H54 (cell line): ENCODE data around the gene HNRNPK.
"Not testable (repeated sequence)": the region's sequence is repeated elsewhere in the genome, so short reads cannot be mapped to it uniquely, and the experiment has no call there.

Source experiments
- DNase-seq: peaks from one replicate; pipeline ENCODE4 v3.0.0; 2011; ENCODE audit warnings: low spot score, mixed read lengths; ENCODE audit not compliant: insufficient read length
- FAIRE-seq: peaks from 3 replicates; lab custom pipeline; 2011; peaks lifted over from hg19 to GRCh38; lab: Jason Lieb, UNC
- POLR2A ChIP-seq: IDR thresholded peaks from 2 replicates; pipeline ENCODE4 v1.6.1; 2011; ENCODE audit warnings: low read depth, mild to moderate bottlenecking, low read length

HNRNPK gene

DNA sequence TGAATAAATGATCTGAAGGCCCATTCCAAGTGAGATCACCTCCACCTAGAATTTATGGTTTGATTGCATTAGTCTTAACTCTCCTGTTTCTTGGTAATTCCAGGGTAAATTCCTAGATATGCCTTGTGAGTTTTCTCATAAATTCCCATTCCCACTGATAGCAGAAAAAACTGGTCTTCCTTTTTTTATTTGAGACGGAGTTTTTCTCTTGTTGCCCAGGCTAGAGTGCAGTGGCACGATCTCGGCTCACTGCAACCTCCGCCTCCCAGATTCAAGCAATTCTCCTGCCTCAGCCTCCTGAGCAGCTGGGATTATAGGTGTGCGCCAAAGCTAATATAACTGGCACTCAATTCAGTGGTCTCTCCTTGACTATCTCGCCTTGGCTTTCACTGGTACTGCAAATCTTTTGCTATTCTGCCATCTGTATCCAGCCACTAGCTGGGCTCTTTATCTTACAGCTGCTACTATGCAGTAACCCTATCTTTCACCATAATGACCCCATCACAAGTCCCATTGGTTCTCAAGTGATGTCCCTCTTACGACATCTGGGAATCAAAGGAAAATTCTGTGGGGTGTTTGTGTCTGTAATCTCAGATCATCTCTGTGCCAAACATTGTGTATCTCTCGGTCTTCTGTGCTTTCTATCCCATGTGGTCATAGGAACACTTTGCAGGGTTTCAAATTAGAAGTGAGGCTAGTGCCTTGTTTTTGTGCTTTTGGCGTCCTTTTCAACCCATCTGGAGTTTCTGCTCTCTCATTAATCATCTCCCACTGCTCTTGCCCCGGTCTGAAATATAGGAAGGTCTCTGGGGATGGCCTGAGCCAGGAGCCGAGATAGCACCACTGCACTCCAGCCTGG lies 14.4 kb downstream of the HNRNPK start:
- no peak for DNase-seq
- no peak for TF ChIP-seq POLR2A
- FAIRE-seq: no peak

DNA sequence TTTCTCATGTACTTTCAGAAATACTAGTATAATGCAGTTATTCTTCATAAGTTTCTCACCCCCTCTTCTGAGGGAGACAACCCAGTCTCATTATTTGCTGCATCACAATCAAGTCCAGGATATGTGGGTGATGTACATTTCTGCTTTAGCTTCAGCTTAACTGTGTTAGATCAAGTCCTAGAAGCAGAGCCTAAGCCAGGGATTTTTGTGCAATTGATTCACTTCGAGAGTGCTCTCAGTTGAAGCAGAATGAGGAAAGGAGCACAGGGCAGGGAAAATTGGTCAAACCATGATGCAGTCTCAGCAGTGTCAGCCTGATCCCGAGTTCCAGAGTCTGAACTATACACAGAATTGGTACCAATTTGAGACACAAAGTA lies 15.1 kb downstream of the HNRNPK start:
- DNase-seq (no peak), FAIRE-seq (peak; percentile 41)
- TF ChIP-seq POLR2A: no peak

DNA sequence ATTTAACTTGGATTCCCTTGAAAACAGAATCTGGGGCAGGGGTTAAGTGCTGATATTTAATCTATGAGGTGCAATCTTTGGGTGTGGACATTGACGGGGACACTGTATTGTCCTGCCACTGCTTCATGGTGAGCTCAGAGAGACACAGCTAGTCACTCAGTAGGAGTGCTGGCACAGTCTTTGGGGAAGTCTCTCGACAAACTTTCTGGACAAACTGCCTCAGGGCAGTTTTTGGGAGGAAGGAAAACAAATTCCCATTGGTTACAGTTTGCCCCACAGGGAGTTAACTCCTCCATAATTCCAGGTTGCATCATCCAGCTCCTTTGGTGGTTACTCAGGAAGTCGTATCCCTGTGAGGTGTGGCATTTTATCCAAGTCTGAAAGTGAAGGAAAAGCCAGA lies 17.9 kb downstream of the HNRNPK start:
- FAIRE-seq: peak; percentile 38
- TF ChIP-seq POLR2A: no peak
- DNase-seq: peak; percentile 42

DNA sequence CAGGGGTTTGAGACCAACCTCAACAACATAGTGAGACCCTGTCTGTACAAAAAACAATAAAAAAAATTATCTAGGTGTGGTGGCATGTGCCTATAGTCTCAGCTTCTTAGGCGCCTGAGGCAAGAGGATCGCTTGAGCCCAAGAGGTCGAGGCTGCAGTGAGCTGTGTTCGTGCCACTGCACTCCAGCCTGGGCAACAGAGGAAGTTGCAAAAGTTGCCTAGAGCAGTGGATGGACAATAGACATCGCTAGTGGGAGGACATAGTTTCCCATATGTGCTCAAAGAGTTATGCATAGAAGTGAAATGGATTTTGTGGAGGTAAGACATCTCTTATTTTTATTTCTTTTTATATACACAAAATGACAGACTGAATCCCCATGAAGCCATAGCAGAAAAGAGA lies 19.0 kb downstream of the HNRNPK start:
- FAIRE-seq (no peak), DNase-seq (no peak)
- TF ChIP-seq POLR2A: no peak

DNA sequence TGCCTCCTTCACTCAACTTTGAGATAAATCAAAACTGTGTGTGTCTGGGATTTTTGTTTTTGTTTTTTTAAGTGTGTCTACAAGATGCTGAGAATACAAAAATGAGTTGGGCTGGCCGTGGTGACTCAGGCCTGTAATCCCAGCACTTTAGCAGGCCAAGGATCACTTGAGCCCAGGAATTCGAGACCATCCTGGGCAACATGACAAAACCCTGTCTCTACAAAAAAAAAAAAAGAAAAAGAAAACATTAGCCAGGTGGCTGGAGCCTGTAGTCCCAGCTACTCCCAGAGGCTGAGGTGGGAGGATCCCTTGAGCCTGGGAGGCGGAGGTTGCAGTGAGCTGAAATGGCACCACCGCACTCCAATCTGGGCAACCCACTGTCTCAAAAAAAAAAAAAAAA lies 21.0 kb downstream of the HNRNPK start:
- no peak for DNase-seq
- TF ChIP-seq POLR2A: no peak
- peak; percentile 72 for FAIRE-seq

DNA sequence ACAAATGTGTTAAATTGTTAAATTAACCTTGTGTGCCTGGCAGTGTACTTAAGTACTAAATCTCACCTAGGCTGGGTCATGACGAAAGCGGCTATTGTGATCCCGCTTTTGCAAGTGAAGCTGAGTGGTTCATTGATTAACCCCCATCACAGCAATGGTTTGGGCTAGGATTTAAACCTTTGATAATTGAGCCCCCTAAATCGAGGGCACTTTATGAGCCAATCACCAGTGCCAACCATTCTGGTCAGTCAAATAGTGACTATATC lies 22.8 kb downstream of the HNRNPK start:
- no peak for DNase-seq

DNA sequence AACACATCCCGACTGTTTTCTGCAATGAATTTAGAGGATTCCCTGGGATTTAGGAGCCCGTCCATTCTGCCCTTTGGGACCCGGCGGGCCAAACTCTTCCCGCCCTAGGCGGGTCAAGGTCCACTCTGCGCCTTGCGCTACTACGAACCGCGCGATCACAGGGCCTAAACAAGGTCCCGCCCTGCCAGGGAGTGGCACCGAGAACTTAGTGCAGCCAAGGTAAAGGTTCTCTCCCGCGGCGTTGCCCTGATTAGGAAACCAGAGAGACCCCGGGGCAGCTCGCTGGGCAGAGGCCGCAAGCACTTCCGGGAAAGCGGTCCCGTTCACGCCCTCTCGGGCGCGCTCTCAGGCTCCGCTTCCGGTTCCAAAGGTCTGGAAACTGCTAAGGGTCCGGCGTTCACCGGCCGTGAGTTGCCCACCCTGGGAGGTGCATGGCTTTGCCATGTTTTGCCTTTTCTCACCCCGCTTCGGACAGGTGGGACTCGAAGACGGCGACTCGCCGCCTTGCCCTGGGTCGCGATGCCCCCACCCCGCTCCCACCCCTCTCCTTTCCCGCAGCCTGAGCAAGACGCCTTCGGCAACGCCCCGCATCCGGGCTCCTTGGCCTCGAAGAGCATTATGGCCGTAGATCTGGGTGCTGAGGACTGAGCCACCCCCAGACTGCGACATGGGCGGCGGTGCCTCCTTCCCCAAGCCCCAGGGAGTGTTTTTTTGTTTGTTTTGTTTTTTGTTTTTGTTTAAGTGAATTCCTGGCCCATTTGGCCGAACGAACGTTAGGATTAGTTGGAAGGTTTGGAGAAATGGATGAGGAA lies 23.4 kb downstream of the HNRNPK start:
- TF ChIP-seq POLR2A: peak; percentile 29
- FAIRE-seq: no peak
- no peak for DNase-seq

More for the DNA sequence above, 22.8 kb downstream of the HNRNPK start:
- TF ChIP-seq POLR2A: no peak
- FAIRE-seq: no peak

DNA sequence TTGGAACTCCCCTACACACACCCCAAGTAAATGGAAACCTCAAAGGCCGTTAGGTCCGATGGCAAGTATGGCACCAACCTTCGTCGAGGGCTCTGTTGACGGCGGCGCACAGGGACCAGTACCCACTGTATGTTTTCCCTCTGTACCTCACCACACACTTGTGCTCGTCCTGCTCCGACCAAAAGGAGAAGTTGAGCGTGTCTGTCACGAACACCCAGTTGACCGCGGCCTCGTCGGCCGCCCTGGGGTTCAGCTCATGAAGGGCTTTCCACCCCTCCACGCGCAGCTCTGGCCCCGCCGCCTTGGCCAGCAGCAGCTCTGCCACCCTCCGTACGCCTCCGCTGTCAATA lies 24.0 kb downstream of the HNRNPK start:
- no peak for FAIRE-seq
- TF ChIP-seq POLR2A: no peak

DNA sequence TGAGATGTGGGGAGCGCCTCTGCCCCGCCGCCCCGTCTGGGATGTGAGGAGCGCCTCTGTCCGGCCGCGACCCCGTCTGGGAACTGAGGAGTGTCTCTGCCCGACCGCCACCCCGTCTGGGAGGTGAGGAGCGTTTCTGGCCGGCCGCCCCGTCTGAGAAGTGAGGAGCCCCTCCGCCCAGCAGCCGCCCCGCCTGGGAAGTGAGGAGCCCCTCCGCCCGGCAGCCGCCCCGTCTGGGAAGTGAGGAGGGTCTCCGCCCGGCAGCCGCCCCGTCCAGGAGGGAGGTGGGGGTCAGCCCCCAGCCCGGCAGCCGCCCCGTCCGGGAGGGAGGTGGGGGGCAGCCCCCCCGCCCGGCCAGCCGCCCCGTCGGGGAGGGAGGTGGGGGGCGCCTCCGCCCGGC lies 31.9 kb downstream of the HNRNPK start:
- DNase-seq, FAIRE-seq: not testable (repeated sequence)

More for the DNA sequence above, 24.0 kb downstream of the HNRNPK start:
- no peak for DNase-seq

DNA sequence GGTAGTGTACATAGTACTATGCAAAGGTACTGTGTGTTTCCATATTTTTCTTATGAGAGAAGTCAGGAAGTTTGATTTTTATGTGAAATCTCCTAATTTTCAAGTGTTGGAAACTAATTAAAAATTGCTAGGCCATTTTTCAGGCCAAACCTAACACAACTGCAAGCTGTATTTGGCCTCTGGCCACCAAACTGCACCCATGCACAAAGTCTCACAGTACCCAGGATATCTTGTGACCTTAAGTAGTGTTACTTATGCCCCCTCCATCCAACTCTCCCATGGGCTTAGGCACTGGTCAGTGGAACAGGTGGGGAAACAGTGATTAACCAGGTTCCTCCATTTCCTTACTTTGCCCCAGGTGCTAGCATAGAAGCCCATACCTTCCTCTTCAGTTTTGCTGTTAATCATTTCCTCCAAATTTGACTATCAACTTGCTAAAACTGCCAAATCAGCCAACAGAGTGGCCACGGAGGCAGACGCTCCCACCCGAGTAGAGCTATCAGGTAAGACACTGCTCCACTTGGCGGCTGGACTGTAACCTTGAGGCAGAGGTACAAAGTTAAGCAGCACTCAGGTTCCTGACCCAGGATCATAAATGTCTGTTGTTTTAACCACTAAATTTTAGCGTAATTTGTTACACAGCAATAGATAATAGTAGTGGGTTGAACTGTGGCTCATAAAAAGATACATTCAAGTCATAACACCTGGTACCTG lies 39.3 kb downstream of the HNRNPK start:
- DNase-seq (no peak), FAIRE-seq (no peak)
- no peak for TF ChIP-seq POLR2A

DNA sequence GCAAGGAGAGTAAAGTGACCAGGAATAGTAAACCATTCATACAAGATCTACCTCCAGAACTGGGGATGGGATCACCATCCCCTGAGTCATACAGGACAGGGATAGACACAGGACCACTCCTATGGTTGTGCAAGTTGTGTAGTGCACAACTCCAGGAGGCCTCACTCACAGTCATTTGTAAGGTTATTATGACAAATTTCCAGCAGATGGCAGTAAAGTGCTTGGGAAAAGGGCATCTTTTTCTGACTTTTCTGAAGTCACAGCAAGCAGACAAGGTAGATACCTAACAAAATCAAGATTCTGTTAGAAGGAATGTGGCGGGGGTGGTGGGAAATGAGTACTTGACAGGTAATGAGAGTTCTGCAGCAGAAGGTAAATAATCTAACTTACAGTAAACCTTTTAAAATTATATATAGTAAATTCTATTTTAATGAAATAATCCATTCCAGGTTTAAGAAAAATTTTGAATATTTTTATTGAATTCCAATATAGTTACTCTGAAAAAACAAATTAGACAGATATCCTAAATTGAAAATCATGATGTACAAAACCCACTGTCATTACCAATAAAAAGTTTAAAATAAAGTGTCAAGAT lies 42.1 kb downstream of the HNRNPK start:
- FAIRE-seq: peak; percentile 84
- DNase-seq: peak; percentile 50
- no peak for TF ChIP-seq POLR2A

DNA sequence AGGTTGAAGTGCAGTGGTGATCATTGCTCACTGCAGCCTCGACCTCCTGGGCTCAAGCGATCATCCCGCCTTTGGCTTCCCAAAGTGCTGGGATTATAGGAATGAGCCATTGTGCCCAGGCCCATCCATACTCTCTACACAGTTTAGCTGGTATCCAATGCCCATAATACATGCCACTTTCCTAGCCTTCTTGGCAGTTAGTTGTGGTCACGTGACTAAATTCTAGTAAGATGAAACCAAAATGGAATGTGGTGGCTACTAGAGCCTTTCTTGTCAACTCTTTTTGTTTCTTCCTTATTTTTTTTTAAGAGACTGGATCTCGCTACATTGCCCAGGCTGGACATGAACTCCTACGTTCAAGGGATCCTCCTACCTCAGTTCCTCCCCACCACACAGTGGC lies 43.5 kb downstream of the HNRNPK start:
- DNase-seq (no peak), FAIRE-seq (no peak)
- no peak for TF ChIP-seq POLR2A

DNA sequence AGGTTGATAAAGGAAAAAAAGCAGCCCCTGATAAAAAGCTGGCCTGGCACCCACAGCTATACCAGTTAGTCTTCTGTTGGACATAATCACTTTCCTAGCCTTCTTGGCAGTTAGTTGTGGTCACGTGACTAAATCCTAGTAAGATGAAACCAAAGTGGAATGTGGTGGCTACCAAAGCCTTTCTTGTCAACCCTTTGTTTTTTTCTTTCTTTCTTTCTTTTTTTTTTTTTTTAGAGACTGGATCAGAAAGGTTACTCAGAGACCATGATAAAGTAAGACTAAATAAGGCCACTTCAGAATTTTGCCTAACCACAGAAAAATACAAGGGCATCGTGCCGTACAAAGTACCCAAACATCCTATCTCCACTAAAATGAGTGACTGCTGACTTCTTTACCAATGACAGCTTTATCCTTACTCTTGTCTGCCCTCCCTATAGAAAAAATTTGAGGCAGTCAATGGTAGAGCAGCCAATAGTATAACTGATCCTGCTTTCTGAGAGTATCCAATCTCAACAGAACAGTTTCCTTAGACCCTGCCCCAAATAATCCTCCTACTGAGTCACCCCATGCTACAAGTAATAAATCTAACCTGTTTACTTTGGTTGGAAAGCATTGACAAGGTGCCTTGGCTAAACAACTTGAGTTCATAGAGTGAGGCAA lies 44.6 kb downstream of the HNRNPK start:
- TF ChIP-seq POLR2A: no peak
- DNase-seq (no peak), FAIRE-seq (peak; percentile 92)

DNA sequence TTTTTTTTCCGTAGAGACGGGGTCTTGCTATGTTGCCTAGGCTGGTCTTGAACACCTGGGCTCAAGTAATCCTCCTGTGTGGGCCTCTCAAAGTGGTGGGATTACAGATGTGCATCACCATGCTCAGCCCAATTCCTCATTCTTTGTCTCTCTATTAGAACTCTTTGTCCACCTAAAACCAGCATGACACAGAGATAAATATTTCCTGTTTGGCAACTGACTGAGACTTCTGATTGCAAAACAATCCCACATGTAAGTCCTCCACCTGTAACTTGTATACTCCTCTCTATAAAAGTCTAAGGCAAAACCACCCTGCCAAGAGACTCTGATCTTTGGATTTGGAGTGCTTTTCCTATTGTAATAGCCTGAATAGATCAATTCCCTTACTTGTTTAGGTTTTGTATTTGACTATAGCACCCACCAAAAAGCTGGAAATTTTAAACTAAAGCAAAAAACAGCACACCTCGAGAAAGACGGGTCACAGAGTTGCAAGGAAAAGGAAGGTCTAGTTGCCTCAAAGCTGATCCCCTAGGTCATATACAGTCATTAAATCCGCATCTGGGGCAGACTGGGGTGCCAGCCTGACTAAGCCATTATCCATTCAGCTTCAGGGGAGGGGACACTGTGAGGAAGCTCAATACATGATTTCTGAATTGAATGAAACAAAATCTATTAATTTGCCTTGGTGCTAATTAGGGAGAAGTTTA lies 45.3 kb downstream of the HNRNPK start:
- DNase-seq (no peak), FAIRE-seq (peak; percentile 33)
- TF ChIP-seq POLR2A: no peak
